GM19240 (cell line): ENCODE data around the gene CCBE1.

ENCODE experiments used
- DNase-seq: peaks from one replicate; pipeline ENCODE4 v3.0.0; 2011; ENCODE audit warnings: low spot score; ENCODE audit not compliant: insufficient read length

The CCBE1 gene

GRCh38 chr18:59459369-59460071 is 237.7 kb downstream of the CCBE1 start:
- DNase-seq = no peak

GRCh38 chr18:59458575-59458974 is 238.6 kb downstream of the CCBE1 start:
- no peak for DNase-seq

GRCh38 chr18:59456657-59457056 is 240.6 kb downstream of the CCBE1 start:
- no peak for DNase-seq

GRCh38 chr18:59455728-59456276 is 241.4 kb downstream of the CCBE1 start:
- no peak for DNase-seq

- no peak for DNase-seq
Measured at GRCh38 chr18:59454909-59455727, 242.1 kb downstream of the CCBE1 start.

- DNase-seq = no peak
Measured at GRCh38 chr18:59453468-59453961, 243.7 kb downstream of the CCBE1 start.

GRCh38 chr18:59451963-59452362 is 245.3 kb downstream of the CCBE1 start:
- DNase-seq = no peak

GRCh38 chr18:59451073-59451472 is 246.2 kb downstream of the CCBE1 start:
- DNase-seq = no peak

GRCh38 chr18:59448546-59448945 is 248.7 kb downstream of the CCBE1 start:
- no peak for DNase-seq

- DNase-seq = no peak
Measured at GRCh38 chr18:59446012-59446411, 251.2 kb downstream of the CCBE1 start.

- no peak for DNase-seq
Measured at GRCh38 chr18:59437851-59438569, 259.2 kb downstream of the CCBE1 start.

- no peak for DNase-seq
Measured at GRCh38 chr18:59432803-59433597, 264.2 kb downstream of the CCBE1 start.

GRCh38 chr18:59431131-59431530 is 266.1 kb downstream of the CCBE1 start:
- no peak for DNase-seq

- DNase-seq = no peak
Measured at GRCh38 chr18:59429608-59430007, 267.6 kb downstream of the CCBE1 start.

GRCh38 chr18:59428018-59428417 is 269.2 kb downstream of the CCBE1 start:
- no peak for DNase-seq

- DNase-seq = no peak
Measured at GRCh38 chr18:59426855-59427254, 270.4 kb downstream of the CCBE1 start.

GRCh38 chr18:59423259-59423658 is 274.0 kb downstream of the CCBE1 start:
- no peak for DNase-seq

GRCh38 chr18:59420244-59420643 is 277.0 kb downstream of the CCBE1 start:
- DNase-seq = no peak

- no peak for DNase-seq
Measured at GRCh38 chr18:59419386-59419785, 277.8 kb downstream of the CCBE1 start.

GRCh38 chr18:59416818-59417217 is 280.4 kb downstream of the CCBE1 start:
- no peak for DNase-seq

- DNase-seq = no peak
Measured at GRCh38 chr18:59414111-59414653, 283.0 kb downstream of the CCBE1 start.
